AG09319 (cell line): ENCODE results near the gene SMTN.
"Not testable (repeated sequence)": the region's sequence is repeated elsewhere in the genome, so short reads cannot be mapped to it uniquely, and the experiment has no call there.

Experiments used
- DNase-seq: peaks from one replicate; pipeline ENCODE4 v3.0.0-alpha.2; 2010; ENCODE audit warnings: low read depth; ENCODE audit errors: extremely low read depth
- TF ChIP-seq, protein P1 (sequence below): IDR thresholded peaks from 2 replicates; pipeline ENCODE4 v1.5.1; 2011; ENCODE audit warnings: low read depth, mild to moderate bottlenecking, inconsistent platforms, low read length, moderate library complexity

SMTN gene

GRCh38 chr22:31094021-31094551 lies 13.0 kb downstream of the SMTN start:
- TF ChIP-seq, protein P1, sequence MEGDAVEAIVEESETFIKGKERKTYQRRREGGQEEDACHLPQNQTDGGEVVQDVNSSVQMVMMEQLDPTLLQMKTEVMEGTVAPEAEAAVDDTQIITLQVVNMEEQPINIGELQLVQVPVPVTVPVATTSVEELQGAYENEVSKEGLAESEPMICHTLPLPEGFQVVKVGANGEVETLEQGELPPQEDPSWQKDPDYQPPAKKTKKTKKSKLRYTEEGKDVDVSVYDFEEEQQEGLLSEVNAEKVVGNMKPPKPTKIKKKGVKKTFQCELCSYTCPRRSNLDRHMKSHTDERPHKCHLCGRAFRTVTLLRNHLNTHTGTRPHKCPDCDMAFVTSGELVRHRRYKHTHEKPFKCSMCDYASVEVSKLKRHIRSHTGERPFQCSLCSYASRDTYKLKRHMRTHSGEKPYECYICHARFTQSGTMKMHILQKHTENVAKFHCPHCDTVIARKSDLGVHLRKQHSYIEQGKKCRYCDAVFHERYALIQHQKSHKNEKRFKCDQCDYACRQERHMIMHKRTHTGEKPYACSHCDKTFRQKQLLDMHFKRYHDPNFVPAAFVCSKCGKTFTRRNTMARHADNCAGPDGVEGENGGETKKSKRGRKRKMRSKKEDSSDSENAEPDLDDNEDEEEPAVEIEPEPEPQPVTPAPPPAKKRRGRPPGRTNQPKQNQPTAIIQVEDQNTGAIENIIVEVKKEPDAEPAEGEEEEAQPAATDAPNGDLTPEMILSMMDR = no peak
- DNase-seq = no peak

- TF ChIP-seq, protein P1 = no peak
- DNase-seq = no peak
Observed at GRCh38 chr22:31094741-31095140, 13.6 kb downstream of the SMTN start.

DNA sequence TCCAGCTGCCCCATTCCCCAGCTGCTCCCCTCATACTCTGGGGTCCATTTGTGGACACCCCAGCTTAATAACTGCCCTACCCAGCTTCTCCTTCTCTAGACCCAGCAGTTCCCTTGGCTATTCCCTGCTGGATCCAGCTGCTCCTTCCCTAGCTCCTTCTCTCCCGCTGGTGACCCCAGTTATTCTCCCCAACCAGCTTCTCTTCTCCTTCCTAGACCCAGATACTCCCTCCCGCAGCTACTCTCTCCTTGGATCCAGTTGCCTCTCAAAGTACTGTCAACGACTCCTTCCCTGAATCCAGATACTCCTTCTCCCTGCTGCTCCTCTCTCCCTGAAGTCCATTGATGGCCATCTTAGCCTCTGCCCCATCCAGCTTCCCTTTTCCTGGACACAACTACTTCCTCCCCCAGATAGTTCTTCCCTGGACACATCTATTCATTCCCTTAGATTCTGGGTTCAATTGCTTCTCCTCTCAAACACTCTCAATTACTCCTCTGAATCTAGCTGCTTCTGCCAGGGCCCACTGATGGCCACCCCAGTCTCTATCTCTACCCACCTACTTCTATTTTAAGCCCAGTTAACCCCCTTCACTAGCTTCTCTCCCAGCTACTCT lies 14.6 kb downstream of the SMTN start:
- DNase-seq = no peak
- TF ChIP-seq, protein P1 = no peak

DNA sequence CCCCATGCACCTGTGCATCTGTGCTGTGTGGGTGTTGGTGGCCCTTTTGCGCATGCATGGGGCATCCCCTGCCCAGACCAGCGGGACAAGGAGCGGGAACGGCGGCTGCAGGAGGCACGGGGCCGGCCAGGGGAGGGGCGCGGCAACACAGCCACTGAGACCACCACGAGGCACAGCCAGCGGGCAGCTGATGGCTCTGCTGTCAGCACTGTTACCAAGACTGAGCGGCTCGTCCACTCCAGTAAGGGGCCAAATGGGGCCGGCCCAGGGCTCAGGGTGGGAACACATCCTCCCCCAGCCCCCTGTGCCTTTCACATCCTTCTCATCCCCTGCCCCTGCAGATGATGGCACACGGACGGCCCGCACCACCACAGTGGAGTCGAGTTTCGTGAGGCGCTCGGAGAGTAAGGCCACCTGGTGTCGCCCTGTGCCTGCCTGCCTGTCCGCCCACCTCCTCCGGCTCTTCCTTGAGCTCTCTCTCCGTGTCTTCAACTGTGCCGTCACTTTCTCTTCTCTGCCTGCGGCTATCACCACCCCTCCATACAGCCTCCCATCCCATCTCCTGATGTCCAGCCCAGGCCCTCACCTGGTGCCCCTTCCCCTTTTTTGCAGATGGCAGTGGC lies 15.7 kb downstream of the SMTN start:
- TF ChIP-seq, protein P1 = no peak
- no peak for DNase-seq

DNA sequence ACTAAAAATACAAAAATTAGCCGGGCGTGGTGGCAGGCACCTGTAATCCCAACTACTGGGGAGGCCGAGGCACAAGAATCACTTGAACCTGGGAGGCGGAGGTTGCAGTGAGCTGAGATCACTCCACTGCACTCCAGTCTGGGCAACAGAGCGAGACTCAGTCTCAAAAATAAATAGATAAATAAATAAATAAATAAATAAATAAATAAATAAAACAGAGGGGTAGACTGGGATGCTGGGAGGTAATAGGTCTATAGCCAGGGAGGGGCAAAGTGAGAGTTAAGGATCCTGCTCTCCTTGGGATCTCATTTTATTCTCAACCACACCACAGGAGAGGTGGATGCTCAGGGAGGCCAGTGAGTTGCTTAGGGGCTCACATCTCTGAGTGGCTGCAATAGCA lies 16.4 kb downstream of the SMTN start:
- not testable (repeated sequence) for DNase-seq

DNA sequence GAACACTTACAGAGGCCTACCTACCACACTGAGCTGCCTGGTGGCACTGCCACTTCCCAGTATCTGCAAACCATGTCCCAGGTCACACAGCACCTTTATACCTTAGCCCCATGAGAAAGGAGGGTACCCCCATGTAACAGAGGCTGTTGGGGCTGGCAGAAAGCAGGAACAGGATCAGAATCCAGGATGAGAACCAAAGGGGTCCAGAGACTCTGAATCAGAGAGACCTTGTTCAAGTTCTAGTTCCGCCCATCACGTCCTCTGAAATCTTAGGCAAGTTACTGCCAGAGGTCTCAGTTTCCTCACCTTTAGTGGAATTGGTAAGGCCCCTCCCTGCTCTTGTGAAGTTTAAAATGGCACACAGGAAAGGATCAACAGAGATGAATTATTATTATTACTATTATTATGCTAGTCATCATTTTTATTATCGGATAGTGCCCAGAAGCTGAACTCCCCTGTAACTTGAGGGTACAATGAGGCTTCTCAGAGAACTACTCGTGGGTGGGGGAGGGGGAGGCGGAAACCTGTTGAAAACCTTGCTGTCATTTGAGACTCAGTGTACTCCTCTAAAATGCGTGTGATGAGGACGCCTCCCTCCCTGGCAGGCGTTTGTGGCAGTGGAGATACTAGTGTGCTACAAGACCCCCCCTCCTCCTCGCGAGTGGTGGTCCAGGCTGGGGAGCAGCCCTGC lies 17.0 kb downstream of the SMTN start:
- no peak for DNase-seq
- TF ChIP-seq, protein P1 = no peak

DNA sequence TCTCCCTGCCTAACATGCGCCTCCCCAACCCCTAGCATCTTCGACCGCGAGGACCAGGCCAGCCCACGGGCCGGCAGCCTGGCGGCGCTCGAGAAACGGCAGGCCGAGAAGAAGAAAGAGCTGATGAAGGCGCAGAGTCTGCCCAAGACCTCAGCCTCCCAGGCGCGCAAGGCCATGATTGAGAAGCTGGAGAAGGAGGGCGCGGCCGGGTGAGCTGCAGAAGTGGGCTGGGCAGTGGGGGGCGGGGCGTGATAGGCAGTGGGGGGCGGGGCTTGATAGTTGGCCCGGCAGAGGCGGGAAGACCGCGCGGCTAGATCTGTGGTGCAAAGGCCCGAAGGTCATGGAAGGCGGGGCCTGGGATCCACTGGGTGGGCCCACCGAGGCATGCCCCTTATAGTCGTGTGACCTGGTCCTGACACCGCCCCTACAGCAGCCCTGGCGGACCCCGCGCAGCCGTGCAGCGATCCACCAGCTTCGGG lies 17.6 kb downstream of the SMTN start:
- DNase-seq = no peak
- TF ChIP-seq, protein P1 = no peak
